ENCODE data around the gene SLFNL1.

The SLFNL1 gene

DNA sequence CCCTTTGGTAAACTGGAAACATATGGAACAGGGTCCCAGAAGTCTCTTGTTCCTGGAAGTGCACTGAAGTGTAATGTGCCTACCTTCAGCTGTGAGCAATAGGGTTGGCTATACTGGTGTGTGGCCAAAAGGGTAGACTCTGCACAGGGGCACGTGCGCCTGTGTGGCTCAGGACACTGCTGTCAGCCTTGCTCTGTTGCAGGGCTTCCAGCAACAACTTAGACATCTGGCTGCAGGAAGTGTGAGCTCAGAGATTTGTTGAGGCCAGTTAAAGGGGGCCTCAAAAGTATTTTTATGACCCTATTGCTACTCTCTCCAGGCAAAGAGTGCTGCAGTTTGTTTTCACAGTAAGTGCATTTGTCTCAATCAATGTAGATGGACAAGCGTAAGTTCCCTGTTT, 34.6 kb downstream of the SLFNL1 start:
- no peak for DNase-seq (ENCODE audit: low read depth, low spot score)

DNA sequence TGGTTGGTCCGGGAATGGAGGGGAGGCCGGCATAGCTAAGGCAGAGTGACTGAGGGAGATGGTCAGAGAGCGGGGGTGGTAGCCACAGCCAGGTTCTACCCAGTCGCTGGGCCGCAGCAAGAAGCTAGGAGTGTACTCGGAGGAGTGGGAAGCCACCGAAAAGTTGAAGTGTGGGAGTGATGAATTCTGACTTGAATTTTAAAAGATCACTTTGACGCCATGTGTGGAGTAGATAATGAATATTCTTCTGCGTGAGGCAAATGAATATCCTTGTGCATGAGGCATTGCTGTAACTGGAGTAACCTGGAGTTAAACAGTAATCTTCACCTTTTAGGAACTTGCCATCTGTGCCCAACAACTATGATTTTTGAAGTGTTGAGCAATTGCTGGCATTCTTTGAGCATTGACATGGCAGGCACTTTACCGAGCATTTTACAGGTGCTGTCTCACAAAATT, 35.2 kb downstream of the SLFNL1 start:
- no peak for DNase-seq (ENCODE audit: low read depth, low spot score)

DNA sequence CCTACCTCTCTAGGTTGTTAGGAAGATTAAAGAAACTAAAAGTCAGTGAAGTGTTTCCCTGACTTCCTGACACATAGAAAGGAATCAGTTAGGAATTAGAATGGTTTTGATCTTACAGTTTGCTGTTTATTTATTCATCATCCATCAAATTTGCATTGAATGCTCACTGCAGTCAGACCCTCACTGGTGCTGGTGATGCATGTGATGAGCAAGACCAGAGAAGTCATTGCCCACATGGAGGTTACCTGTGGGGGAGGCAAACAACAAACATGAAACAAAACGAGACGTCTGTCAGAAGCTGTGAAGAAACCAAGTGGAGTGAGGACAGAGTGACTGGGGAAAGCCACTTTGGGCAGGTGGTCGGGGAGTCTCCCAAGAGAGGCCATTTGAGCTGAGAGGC, 35.6 kb downstream of the SLFNL1 start:
- no peak for DNase-seq (ENCODE audit: low read depth, low spot score)

DNA sequence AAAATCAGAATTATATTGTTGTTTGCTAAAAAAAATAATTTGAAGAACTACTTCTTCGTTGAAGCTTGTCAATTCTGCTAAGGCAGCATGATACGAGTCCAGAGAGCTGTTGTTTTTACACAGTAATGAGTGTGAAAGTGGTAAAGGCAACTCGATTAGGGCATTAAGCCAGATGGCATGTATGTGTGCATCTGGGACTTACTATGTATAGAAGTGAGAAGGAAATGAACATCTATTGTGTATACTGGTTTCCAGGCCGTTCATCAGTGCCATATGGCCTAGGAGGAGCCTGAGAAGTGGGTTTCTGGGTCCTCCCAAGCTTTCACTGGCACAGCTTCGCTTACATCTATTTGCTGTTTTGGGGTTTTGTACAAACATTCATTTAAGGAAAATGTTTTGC, 36.4 kb downstream of the SLFNL1 start:
- DNase-seq (ENCODE audit: low read depth, low spot score), result no peak

DNA sequence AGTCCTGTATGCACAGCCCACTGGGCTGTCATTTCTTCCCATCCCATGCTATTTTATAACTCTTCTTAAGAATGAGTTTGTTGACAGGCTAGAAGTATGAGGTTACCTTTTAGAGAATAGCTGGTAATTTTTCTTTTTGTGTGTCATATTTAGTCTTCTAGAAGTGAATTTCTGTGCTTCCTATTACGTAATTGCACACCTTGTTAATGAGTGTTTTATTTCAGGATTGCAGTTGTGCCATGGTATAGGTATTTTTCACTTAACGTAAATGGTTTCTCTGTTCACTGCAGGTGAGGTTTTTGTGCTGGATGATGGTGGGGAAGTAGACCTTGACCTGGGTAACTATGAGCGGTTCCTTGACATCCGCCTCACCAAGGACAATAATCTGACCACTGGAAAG, 37.0 kb downstream of the SLFNL1 start:
- DNase-seq (ENCODE audit: low read depth, low spot score), result no peak

DNA sequence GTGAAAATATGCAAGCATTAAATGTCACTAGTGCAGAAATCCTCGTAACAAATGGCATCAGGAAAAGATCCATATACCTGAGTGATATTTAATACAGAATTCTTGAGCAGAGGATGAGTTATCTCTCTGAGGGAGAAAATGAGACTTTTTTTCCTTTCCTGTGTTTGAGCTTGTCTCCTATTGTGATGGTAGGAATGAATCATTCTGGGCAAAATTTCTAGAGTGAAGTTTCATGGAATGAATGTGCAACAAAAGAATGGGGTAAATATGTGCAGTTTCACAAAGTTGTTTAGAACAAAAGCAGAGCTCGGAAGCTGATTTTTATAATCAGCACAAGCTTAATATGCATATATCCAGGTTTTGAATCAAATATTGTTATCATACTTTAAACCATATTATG, 37.5 kb downstream of the SLFNL1 start:
- no peak for DNase-seq (ENCODE audit: low read depth, low spot score)

DNA sequence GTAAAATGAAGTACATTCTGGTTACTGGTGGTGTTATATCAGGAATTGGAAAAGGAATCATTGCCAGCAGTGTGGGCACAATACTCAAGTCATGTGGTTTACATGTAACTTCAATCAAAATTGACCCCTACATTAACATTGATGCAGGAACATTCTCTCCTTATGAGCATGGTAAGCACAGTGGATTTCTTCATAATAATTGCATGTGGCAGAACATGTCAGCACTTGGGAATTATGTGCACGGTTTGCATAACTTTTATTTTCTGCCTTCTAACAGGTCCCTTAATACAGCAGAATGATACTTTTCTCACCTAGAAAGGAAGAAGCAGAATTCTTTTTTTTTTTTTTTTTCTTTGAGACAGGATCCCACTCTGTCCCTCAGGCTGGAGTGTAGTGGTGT, 38.2 kb downstream of the SLFNL1 start:
- no peak for DNase-seq (ENCODE audit: low read depth, low spot score)

DNA sequence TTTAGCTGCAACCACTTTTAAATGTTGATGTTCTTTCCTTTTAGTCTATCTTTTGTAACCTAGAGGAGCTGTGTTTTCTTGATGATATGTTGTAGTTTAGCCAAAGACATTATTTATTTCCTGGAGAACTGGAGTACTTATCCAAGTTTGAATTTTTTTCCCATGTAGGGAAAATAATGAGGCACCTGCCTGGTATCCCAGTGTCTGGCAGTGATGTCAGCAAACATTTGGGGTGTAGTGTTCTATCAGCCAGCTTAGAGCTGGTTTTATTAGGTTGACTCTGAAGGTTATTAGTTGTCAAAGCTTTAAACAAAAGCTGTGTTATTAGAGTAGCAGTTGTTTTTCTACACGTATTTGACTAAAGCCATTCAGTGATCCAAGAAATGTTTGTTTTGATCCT, 38.8 kb downstream of the SLFNL1 start:
- DNase-seq (ENCODE audit: low read depth, low spot score), result no peak

DNA sequence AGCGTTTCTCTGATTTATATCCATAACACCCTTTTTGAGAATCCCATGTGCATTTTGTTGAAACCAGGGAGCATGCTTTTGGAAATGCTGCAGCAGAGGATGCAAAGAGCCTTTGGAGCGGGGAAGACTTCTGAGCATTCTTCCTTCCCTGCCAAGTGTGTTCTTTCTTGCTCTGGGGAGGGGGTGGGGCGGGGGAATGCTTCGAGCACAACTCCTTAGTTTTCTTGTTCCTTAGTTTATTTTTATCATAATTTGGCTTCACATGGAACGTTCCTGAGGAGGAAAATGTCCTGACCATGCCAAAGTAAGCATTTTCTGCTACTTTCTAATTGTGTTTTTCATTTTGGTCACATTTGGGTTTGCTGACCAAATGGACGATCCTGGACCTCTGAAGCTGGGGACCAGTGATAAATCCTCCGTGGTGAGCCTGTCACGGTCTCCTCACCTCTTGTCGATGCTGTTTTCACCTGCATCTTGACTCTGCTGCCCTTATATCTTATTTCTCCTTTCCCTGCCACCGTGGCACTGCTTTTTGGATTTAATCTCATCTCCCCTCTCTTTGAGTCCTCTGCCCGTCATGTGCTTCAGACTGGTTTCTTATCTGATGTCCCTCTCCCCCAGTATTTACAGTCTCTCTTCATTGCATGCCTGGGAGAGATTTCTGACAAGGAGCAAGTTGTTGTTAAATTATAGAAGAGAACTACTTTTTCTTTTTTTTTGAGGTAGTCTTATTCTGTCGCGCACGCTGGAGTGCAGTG, 39.7 kb downstream of the SLFNL1 start:
- DNase-seq (ENCODE audit: low read depth, low spot score), result no peak

DNA sequence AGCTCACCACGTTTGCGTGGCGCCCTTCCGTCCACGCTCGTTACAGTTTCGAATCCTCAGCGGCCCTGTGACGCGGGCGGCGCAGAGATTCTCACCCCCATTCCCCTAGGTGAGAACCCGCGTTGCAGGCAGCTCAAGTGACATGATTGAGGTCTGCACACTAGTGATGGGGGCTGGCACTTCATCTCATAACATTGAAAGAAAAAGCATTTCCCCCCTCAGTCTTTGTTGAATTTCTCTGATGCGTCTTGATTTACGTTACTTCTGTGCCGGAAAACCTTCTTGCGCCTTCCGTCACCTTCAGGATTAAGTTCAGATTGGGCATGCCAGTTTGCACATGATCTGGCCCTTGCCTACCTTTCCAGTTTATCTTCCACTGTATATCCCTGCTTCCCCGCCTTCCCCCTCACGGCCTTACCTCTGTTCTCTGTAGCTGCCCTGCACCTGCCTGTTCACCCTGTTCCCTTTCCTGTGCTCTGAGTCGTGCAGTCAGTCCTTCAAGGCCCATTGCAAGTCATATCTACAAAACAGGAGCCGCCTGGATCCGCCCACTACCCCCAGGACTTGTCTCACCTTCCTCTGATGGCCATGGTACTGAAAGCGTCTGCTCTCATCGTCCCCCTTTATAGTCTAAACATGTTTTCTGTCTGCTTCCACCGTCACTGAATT, 40.9 kb downstream of the SLFNL1 start:
- no peak for DNase-seq (ENCODE audit: low read depth, low spot score)

DNA sequence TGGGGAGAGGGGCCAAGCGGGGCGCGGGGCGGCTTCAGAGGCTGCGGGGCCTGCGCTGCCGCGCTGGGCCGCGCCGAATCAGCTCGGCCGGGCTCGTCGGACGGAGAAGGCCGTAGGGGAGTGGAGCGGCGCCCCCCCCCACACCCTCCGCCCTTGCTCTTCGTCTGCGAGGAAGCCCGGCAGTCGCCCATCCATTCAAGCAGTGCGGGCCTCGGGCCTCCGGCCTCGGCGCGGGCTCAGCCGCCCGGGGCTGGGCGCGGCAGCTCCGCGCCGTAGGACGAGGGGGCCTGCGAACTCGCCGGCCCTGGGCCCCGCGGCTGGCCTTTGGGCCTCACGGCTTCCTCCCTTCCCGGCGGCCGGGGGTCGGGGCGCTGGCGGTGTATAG, 41.5 kb downstream of the SLFNL1 start:
- no peak for DNase-seq (ENCODE audit: low read depth, low spot score)

DNA sequence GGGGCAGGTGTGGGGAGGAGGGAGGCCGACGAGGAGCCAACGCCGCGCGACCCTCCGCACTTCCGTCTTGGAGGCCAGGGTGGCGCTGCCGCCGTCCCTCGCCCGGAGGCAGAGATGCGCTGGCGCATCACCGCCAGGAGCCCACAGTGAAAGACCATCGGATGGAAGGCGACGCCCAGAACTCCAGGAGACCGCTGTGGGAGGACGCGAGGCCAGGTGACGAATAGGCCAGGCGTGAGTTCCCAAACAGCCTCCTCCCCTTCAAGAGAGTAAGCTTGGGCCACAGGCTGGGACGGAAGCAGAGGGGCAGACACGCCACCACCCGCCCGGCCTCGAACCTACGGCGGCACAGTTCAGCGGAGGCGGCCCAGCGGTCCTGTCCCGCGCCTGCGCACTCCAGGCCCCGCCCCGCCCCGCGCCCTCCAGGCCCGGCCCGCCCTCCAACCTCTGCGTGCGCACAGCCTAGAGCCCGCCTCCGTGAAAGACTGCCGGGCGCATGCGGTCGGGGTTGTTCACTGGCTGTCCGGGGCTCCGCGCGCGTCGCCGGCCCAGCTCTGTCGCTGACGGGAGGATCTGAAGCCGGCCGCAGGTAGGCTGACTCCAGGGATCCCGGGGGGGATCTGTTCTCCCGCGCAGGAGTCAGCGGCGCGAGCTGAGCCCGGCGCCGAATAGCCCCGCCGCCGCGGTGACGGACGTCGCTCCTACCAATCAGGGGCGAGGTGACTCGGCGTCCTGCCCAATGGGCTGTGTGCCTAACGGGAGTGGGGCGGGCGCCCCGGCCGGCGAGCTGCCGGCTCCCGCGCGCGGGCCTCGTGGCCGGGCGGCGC, 42.1 kb downstream of the SLFNL1 start, which contains the start of gene CTPS1:
Gene CTPS1, plus strand, starts transcription at position 456 of the 827 bp plus-strand sequence. CDS start 3,595 bp downstream, outside the sequence.
- DNase-seq (ENCODE audit: low read depth, low spot score), result peak; percentile 80

DNA sequence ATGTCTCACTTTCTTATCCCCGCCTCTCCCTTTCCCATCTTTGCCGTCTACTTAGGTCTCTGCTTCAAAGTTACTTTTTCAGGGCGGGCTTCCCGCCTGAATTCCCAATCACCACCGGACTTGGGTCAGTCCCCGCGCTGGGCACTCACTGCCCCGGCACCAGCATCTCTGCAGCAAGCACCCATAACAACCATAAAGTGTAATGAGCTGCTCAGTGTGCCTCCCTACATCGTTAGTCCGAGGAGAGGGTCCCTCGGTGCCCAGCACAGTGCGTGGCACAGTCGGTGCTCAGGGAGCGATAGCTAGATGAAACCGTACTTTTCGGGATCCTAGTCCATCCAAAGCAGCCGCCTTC, 42.7 kb downstream of the SLFNL1 start:
- no peak for DNase-seq (ENCODE audit: low read depth, low spot score)

DNA sequence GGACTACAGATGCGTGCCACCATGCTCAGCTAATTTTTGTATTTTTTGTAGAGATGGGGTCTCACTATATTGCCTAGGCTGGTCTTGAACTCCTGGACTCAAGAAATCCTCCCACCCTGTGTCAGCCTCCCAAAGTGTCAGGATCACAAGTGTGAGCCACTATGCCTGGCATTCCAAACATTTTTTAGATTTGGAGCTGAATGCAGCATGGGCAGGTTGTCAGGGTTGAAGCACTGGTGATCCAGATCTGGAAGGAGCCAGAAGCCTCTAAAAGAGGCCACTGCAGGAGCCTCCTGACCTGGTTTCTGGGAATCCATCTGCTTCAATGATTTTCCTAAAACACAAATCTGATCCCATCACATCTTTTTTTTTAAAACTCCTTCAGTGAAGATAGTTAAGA, 43.8 kb downstream of the SLFNL1 start:
- DNase-seq (ENCODE audit: low read depth, low spot score), result no peak

DNA sequence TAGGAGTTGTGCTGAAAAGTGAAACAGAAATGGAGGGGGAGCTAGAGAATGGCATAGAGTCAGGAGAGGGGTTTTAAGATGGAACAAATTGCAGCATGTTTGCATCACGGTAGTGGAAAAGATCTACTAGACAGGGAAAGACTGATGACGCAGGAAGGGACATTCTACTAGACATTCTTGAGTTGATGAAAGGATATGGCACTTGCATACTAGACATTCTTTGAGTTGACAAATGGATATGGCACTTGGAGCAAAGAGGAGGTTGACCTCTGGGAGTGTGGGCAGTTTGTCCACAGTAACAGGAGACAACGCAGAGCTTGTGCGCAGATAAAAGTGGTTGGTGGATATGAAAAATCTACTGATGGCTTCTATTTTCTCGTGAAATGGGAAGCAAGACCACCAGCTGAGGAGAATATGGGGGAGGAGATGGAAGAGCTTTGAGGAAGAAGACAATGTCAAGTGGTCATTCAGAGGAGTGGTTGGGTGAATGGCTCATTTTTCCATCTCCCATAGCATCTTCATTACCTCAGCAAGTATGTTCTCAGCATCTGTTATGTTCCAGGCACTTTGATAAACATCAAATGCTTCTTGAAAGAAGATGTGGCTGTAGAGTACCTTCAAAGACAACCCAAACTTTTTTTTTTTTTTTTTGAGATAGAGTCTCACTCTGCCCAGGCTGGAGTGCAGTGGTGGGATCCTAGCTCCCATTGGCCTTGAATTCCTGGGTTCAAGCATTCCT, 44.4 kb downstream of the SLFNL1 start:
- DNase-seq (ENCODE audit: low read depth, low spot score), result no peak

DNA sequence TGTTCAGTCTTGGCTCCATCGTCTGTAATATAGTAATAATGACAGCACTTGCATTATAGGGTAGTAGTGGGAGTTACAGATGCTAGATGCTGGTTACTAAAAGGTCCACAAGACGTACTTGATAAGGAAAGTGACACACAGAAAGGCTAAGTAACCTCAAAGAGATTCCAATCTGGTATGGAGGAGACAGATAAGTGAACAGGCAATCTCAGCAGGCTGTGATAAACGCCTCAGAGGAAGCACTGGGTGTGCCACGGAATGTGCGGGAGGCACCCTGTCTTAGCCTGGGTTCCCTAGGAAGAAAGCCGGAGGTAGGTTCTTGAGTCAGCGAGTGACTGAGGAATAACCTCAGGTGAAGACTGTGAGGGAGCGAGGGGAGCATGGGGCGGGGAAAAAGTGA, 46.6 kb downstream of the SLFNL1 start:
- no peak for DNase-seq (ENCODE audit: low read depth, low spot score)

DNA sequence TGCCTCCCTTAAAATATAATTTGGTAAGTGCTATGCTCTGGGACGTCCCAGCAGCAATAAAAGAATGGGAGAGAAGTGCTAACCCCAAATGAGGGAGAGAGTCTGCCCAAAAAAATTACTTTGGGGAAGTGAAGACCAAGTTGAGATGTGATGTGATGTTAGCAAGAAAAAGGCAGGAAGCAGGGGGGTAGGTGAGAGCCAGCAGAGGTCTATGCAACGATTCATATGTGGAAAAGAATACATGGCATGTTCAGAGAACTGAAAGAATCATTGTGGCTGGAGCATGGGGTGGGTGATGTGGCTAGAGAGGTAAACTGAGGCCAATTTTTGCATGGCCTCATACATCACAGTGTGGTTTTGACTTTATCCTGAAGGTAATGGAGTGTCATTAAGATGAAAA, 47.6 kb downstream of the SLFNL1 start:
- no peak for DNase-seq (ENCODE audit: low read depth, low spot score)

DNA sequence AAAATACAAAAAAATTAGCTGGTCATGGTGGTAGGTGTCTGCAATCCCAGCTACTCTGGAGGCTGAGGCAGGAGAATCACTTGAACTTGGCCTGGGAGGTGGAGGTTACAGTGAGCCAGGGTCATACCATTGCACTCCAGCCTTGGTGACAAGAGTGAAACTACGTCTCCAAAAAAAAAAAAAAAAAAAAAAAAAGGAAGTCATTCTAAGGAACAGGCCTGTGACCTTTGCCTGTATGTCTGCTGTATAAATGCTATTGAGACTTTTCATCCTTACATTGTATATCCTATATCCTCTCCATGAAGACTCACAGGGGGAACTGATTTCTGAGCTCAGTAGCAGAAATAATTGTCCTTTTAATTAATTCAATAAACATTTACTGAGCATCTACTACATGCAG, 49.6 kb downstream of the SLFNL1 start:
- no peak for DNase-seq (ENCODE audit: low read depth, low spot score)

DNA sequence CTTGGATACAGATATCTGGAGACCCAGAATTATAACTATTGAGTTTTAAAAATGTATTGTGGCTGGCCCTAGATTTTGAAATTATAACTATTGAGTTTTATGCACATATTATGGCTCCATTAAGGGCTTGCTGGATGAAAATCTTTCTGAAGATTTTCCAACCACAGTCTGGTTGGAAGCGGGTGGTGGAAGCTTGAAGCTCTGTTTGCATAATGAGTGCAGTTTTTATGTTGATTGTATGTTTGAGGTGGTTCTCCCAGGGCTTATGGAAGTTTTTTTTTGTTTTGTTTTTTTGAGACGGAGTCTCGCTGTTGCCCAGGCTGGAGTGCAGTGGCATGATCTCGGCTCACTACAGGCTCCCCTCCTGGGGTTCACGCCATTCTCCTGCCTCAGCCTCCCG, 52.1 kb downstream of the SLFNL1 start:
- no peak for DNase-seq (ENCODE audit: low read depth, low spot score)

DNA sequence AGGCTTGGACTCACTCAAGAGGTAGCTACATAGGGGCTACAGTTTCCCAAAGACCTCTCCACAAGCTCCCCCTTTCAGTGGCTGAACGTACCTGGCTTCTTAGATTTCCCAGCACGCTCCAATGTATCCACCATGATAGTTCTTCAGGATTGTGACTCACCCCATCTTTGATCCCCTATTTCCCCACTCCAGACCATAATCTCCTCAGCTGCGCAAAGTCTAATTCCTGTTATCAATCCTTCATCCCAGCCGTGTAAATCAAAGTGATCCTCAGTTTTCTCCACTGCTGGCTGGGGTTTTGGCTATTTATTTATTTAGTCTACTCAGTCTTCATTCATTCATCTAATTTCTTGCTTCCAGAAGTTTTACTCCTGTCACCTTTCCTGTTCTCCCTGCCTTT, 55.1 kb downstream of the SLFNL1 start:
- no peak for DNase-seq (ENCODE audit: low read depth, low spot score)
